GM19397 (cell line): ENCODE results near the gene TNS1.

Experiments
- ATAC-seq: cut with Tn5 transposase; IDR thresholded peaks from one replicate; pipeline ENCODE4 v1.9.1; 2021; ENCODE audit warnings: mild to moderate bottlenecking, moderate library complexity; ENCODE audit not compliant: unreplicated experiment

Gene TNS1

DNA sequence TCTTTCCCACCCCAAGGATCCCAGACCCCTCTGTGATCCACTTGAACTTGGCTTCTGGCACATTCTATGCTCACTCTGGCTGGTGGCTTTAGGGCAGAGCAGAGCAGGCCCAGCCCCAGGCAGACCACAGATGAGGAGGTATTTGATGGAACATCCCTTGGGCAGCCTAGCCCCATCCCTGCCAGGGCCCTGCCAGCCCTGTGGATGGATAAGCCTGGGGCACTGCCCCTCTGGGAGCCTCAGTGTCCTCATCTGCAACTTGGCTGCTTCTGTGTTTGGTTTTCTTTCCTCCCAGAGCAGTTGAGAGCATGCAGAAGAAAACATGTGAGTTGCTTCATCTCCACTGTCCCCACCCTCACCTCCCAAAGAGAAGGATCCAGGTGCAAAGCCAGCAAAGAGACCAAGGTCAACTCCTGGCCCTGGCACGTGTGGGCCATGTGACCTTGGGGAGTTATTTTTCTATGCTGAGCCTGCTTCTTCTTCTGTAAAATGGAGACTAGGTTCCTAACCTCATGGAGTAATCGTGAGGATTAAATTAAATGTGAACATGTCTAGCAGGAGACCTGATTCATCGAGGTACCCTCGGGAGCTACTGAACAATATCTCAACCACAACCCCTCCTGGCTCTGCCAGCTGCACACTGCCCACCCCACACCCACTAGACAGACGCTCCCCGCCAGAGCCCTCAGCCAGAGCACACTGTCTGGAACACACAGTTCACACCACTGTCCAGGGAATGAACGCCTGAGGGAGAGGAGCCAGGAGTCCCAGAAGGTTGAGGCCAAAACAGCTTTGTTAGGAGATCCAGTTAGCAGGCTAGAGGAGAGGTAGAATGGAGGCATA, 14.6 kb upstream of the TNS1 start:
- no peak for ATAC-seq

DNA sequence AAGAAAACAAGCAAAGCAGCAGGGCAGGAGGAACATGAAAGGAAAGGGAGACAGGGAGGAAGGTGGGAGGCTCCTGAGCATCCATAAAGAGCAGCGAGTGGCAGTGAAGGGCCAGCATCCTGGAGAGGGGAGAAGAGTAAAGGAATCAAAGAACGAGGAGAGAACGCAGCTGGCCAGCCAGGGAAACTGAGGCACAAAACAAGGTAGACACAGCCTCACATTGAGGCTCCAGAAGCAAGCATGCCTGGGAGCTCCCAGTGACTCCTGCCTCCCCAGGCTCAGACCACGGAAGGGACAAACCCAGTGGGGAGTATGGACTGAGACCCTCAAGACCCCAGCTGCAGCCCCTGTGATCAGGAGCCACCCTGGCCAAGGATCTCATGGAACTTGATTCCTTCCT, 14.0 kb upstream of the TNS1 start:
- ATAC-seq = no peak

DNA sequence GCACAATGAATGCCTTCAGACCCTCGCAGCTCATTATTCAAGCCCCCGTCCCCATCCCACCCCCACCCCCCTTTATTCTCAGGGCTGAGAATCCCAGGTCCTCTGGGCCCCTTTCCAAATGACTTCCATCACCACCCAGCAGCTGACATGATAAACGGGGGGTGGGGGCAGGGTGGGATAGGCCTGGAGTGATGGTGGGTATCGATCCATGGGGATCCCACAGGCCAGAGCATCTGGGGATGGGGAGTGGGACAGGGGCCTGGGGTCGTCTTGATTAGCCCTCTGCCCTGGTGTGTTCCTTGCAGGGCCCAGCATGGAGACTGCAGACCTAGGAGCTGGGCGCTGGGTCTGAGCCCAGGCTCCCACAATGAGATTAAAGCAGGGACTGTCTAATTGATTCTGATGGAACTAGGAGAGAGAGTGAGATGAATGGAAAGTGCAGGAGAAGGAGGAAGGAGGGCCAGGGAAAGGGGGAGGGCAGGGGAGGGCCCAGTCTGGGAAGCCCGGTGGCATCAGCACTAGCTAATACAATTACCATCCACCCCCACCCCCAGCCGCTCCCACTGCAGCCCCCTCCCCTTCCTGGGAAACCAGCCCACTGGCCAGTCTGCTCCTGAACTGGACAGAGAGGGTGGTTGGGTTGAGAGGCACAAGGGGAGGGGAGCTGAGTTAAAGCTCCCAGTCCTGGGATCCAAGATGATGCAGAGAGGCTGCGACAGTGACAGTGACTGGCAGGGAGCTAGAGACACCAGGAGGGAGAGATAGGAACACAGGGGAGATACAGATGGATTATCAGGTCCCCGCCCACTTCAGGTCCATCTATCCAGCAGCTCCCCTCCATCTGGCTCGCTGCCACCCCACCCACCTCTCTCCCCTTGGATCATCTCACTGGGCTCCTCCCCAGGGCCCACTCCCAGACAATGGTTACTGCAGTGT, 13.1 kb upstream of the TNS1 start:
- ATAC-seq = no peak

DNA sequence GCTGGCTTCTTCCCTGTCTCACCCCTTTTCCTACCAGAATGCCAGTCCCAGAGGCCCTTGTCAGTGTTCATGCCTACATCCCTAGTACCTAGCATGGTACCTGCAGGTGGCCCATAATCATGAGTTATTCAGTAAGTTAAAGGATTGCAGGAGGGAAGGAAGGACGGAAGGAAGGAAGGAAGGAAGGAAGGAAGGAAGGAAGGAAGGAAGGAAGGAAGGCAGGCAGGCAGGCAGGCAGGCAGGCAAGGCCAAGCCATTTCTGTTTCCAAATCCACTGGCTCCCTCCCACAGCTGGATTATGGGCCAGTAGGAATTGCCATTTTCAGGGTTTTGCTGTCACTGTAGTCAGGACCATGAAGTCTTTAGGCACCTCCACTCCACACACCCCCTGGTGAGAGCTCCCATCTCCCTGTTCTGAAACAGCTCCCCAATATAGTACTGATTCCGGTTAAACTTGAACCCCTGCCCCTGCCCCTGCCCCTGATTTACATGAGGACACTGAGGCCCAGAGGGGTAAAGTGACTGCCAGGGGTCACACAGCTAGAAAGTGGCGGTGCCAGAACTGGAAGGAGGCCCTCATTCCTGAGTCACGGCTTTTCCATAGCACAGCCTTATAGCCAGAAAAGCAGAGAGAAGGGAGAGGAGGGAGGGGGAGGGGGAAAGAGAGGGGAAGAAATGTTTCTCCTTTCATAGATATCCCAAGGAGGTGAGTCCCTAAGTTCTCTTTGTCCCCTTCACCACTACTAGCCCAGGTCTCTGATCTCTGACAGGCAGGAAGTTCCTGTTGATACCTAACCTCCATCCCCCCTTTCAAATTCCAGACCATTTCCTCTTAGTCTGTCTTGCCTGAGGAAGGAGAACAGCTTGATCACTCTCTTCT, 12.2 kb upstream of the TNS1 start:
- ATAC-seq = no peak

DNA sequence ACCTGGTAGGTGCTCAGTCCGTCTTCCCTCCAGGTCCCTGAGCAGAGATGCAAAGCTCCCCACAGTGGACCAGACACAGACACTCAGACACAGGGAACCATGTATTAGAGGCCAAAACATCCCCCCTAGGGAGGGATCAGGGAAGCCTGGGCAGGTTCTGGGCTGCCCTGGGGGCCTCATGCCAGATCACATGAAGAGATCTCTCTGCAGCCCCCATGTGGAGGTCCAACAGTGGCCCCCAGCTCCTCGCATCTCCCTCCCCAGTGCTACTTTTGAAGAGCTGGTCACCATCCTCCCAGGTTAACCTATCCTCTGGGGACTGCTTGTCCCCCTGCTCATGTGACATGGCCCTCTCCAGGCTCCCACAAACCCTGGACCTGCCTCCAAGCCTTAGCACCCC, 10.5 kb upstream of the TNS1 start:
- ATAC-seq = no peak

DNA sequence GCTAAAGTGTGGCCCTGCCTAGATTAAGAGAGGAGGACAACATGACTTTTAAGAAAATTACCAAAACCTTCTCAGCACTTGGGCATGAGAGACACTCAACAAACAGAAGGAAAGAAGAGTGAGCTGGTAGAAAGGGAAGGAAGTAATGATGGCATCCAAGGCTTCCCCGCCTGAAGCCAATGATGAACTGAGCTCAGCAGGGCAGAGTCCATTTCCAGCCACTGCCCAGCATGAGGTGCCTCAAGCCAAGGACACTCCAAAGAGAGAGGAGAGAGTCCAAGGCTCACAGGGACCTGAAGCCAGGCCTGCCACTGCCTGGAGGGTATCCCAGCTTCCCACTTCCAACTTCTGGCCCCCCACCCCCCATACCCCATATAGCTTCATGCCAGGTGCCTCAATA, 9.5 kb upstream of the TNS1 start:
- ATAC-seq = no peak

DNA sequence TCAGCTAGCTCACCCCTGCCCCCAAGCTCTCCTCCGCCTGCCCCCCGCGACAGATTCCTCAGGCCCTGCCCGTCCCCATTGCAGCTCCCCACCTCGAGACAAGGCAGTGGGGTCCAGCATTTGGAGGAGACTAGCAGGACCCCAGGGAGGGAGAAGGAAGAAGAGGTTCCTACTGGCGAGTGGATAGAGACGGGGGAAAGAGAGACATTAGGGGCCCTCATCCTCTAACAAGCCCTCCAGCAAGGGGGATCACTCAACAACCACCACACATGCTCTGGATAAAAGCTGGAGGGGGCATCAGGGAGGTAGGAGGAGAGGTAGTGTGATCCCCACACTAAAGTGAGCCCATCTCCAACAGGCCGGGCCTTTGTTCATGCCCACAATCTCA, 8.9 kb upstream of the TNS1 start:
- no peak for ATAC-seq

DNA sequence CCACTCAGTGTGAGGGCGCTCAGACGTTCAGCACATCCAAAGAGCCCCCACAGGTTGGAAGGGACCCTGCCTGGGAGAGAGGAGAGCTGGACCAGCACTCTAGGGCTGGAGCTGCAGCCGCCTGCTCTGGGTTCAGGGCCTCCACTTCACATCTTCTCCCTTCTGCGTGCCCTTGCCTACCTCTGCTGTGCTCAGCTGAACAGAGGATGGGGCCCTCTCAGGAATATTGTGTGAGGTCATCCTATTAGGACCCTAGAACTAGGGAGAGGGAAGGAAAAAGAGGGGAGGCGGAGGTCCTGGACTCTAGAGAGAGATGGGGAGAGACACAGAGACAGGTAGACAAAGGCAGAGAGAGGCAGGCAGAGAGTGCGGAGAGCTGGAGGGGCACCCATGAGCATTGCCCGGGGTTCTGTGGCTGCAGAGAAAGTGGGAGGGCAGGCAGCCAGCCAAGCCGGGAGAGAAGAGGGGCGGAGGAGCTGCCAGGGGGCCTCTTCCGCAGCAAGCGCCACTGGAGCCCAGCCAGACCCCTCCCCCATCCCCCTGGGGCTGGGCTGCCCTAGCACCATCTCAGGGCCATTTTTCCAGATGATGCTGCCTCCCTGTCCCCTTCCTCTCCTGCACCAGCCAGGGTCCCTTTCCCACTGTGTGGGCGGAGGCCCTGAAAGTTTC, 8.3 kb upstream of the TNS1 start:
- no peak for ATAC-seq

DNA sequence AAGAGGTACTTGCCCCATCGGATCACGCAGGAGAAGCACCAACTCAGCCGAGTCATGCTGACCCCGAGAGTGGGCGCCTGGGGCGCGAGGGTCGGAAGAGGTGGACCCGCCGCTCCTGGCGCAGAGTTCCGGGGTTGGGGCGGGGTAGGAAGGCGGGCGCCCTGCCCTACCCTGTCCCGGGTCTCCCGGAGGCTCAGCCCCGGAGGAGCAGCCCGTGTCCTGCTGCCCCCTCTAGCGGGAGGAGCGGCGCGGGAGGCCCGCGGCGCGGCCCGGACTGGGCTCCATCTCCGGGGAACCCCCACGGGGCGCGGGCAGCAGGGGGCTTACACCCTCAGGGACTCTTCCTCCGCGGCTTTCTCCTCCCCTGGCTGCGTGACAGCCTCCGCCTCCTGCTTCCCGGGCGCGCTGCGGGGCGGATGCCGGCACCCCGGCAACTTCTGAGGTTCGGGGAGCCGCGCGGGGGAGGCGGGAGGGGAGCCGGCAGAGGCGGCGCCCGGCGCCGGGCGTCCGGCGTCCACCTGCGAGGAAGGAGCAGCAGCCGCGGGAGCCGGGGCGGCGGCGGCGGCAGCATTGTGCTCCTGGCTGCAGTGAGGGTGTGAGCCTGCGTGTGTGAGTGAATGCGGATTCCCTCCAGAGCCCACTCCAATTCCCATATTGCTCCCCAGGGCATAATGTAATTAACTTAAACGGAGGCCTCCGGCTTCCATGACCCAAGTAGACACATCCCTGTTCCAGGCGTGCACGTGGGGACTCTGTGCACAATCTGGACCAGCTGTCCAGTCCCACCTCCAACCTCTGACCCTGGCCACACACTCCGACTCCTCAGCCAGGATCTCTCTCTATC, 7.6 kb upstream of the TNS1 start:
- no peak for ATAC-seq

DNA sequence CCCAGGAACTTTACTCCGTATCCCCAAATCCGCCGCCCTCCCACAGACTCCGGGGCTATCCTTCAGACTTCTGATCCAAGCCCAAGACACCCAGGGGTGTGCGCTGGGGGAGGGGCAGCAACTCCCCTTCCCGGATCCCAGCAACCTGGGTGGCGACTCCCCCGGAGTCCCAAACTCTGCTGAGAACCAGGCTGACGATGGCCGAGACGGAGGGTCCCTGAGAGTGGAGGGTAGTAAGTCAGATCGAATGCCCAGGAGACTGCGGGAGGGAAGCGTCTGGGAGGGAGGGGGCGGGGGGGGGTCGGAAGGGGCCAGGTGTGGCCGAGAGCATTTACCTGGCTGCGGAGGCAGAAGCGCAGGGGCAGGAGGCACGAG, 7.0 kb upstream of the TNS1 start:
- no peak for ATAC-seq

DNA sequence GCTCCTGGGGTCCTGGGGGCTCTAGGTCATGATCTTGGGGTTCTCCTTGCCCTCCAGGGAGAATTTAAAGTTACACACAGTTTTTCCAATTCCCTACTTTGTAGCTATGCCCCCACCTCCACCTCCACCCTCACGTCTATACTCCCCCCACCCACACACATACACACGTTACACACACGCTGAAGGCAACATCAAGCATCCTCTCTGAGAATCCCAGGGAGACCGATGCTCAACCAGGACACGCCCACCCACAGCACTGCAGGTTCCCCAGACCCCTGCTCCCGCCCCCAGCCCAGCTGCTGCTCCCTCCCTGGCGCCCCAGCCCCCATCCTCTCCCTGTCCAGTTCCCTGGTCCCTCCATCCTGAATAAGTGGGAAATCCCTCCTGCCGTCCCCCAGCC, 6.4 kb upstream of the TNS1 start:
- ATAC-seq = no peak

DNA sequence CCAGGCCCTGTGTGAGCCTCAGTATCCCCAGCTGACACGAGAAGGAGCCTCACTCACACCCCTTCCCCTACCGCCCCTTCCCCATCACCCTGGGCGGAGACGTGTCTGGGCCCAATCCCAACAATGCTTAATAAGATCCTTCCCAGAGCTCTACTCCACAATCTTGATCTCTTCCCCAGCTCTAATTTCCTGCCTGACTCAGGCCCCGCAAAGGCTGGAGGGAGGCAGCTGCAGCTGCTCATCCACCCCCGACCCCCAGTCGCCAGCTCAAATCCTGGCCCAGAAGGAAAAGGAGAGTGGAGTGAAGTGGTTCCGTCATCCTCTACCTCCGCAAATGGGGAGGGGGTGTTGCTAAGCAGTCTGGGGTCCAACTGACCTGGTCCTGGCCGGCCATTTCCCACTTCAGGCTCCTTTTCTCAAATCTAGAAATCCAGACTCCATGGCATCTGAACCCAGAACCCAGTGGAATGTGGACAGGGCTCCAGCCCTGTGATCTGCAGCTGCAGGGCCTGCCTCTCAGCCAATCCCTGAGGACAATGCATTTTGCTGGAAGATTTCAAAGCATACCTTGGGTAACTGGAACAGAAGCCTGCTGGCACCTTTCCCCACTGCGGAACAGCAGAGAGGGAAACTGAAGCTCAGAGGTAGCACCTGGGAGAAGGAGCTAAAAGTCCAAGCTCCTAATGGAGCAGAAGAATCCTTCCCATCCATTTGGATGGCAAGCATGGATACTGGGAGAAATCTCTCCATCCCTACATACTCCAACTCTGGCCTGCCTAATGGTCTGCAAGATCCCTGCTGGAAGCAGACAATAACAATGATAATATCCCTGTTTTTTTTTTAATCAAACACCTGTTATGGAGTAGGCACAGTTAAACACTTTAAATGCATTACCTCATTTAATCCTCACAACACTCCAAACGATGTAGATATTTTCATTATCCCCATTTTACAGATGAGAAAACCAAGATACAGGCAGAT, 5.6 kb upstream of the TNS1 start:
- no peak for ATAC-seq

DNA sequence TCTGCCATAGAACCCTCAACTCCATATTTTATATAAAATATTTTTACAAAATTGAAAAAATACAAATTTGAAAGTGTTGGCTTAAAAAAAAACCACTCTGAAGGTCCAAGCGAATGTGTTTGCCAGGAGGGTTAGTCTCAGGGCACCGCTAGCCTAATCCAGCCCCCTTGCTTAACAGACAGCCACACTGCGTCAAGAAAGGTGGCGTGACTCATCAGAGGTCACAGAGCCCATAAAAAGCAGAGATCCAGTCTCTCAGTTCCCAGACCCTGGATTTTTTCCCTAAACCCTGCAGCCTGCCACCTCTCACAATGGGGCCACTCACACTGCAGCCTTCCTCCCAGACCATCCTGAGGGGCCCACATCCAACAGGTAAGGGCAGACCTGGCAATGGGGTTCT, 3.9 kb upstream of the TNS1 start:
- ATAC-seq = no peak

DNA sequence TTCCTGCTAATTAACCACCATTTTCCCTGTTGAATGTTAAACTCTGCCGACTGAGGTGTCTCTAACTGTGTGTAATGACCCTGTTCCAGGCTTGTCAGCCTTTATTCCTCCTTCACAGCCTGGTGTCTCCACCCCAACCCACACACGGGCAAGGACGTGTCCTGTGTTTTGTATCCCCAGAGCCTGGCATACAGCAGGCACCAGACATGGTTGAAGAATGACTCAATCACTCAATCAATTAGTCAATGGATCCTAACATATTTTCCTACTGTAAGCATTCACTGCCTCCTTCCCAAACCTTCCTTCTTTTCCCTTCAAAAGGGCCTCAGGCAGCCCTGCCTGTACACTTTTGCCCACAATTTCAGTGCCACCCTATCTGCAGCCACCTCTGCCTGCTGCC, 2.7 kb upstream of the TNS1 start:
- no peak for ATAC-seq

DNA sequence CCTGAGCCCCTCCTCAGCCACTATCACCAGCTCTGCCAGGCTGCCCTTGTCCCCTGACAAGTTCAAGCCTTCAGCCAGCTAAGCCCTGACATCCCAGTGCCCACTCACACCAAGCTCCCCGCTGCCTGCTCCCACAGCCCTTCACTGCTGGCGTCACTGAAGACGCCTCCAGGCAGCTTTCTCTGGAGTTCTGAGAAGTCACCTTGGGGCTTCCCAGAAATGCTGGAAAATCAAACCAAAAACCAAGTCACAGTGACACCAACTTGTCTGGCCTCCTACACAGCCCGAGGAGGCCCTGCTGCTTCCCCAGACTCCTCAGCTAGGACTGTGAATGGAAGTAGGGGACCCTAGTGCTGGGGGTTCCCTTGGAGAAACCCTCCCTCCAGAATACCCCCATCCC, 2.2 kb upstream of the TNS1 start:
- no peak for ATAC-seq

DNA sequence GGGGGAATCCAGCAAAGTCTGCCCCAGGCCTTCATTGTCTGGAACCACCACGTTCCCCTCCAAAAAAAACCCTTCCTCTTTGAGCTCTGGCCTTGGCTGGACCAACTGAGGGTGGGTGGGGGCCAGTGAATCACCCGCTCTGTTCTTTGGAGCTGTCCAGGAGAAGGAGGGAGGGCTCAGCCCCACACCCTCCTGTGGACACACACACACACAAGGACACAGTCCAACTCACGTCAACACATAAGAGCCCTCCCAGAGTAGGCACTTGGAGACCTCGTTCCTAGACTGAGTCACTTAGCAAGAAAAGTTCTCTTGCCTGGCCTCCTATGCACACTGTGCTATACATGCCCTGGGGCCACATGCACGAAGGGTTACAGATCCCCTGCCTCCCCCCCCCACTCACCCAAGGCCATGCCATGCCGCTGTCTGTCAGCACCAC, 1.2 kb upstream of the TNS1 start:
- ATAC-seq = no peak

DNA sequence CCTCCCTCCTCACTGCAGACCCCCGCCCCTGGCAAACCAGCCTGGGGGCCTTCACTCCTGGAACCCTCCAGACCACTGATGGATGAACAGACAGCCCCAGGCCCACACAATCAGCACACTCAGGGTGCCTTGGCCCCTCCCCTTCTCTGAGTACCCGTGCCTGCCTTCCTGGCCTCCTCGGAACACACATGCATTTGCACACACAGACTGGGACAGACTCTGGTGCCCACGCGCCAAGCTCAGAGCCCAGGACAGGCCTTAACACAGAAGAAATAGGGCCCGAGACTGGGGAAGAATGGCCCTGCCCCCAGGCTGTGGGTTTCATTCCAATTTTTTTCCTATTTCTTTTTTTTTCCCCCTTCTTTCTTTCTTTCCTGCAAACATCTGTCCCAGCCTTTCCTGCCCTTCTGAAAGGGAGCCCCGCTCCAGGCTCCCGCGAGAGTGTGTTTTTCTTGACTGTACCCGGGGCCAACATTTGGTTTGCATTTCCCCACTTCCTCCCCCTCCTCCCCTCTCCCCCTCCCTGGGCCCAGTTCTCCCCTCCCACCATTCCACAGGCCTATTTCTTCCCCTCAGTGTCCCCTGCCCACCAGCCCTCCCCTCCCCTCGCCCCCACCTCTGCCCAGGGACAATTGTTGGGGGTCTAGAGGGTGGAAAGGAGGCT, 618 bp upstream of the TNS1 start:
- no peak for ATAC-seq
